ENCODE data around the gene ATG2A.

GRCh38 chr11:64954201-64954600 lies 37.2 kb upstream of the ATG2A start:
- no peak for TF ChIP-seq POLR2A (IDR thresholded peaks at IDR 0.05; ENCODE audit: low read length)
- TF ChIP-seq GATA1 (IDR thresholded peaks at IDR 0.05; ENCODE audit: low read depth, low read length): no peak

All from erythroblast (primary cell).